HCT116 (cell line): ENCODE results near the gene STON2.

ENCODE experiments used
- CTCF ChIP-seq, 3 experiments: fragments of 200-600 bp in 1 of 3; sonication (generic) in 1 of 3; IDR thresholded peaks in 2 of 3; conservative IDR thresholded peaks in 1 of 3; 2 replicates each; pipeline ENCODE4 v1.5.1; 2012 to 2017; ENCODE audit warnings: low read depth in 2 of 3, low read length in 2 of 3, antibody characterized with exemption in 1 of 3, borderline replicate concordance in 1 of 3, control low read depth in 1 of 3, mild to moderate bottlenecking in 1 of 3, mixed read lengths in 1 of 3, mixed run types in 1 of 3, moderate library complexity in 1 of 3; ENCODE audit not compliant: insufficient read depth in 1 of 3
- EZH2 ChIP-seq: fragments of 200-600 bp; sonication (generic); IDR thresholded peaks from 2 replicates; pipeline ENCODE4 v1.6.1; 2017; ENCODE audit warnings: antibody characterized with exemption, mixed run types
- POLR2A ChIP-seq: IDR thresholded peaks from 2 replicates; pipeline ENCODE4 v1.7.0; 2011; ENCODE audit warnings: borderline replicate concordance; ENCODE audit not compliant: insufficient read depth, insufficient read length; ENCODE audit errors: extremely low read depth
- RAD21 ChIP-seq: IDR thresholded peaks from 2 replicates; pipeline ENCODE4 v1.6.1; 2012; ENCODE audit warnings: low read depth, mild to moderate bottlenecking
- YY1 ChIP-seq: IDR thresholded peaks from 2 replicates; pipeline ENCODE4 v1.6.1; 2011; ENCODE audit warnings: low read length, low read depth, moderate library complexity, mild to moderate bottlenecking; ENCODE audit not compliant: insufficient replicate concordance; ENCODE audit errors: extremely low read depth

GRCh38 chr14:81275305-81276072 lies 124.6 kb downstream of the STON2 start:
- TF ChIP-seq CTCF (IDR thresholded peaks at IDR 0.05 in 2 of 3, conservative IDR thresholded peaks at IDR 0.05 in 1 of 3; ENCODE audit: borderline replicate concordance in 1 of 3, insufficient read depth in 1 of 3, low read depth in 2 of 3, low read length in 2 of 3) = no peak
- TF ChIP-seq YY1 = no peak
- TF ChIP-seq EZH2 = no peak
- no peak for TF ChIP-seq POLR2A
- no peak for TF ChIP-seq RAD21
